ENCODE results near the gene TBC1D22A.

Gene TBC1D22A

GRCh38 chr22:46990937-46991550 lies 228.6 kb downstream of the TBC1D22A start:
- H3K4me3 ChIP-seq (ENCODE audit: low read depth, low read length) = no peak overlapping the region
- DNase-seq (ENCODE audit: low read depth, low spot score) = no peak
- no peak for TF ChIP-seq CTCF (IDR thresholded peaks at IDR 0.05; ENCODE audit: insufficient read depth, low read length, missing control alignments)
- CTCF ChIA-PET = no interaction called here
- POLR2A ChIA-PET = no interaction called here

GRCh38 chr22:46991666-46992065 lies 229.2 kb downstream of the TBC1D22A start:
- ChIA-PET POLR2A (no interaction called here), CTCF (no interaction called here)
- DNase-seq (ENCODE audit: low read depth, low spot score) = no peak
- no peak overlapping the region for H3K4me3 ChIP-seq (ENCODE audit: low read depth, low read length)
- TF ChIP-seq CTCF (IDR thresholded peaks at IDR 0.05; ENCODE audit: insufficient read depth, low read length, missing control alignments) = no peak

GRCh38 chr22:46992121-46992731 lies 229.8 kb downstream of the TBC1D22A start:
- CTCF ChIA-PET = interaction anchor here (0.6 kb wide), 1 partner anchor 194 kb away, joined by 3 read pairs; no protein-coding TSS in a partner anchor
- no peak for DNase-seq (ENCODE audit: low read depth, low spot score)
- TF ChIP-seq CTCF (IDR thresholded peaks at IDR 0.05; ENCODE audit: insufficient read depth, low read length, missing control alignments) = no peak
- no peak overlapping the region for H3K4me3 ChIP-seq (ENCODE audit: low read depth, low read length)
- POLR2A ChIA-PET = no interaction called here

- ChIA-PET POLR2A (no interaction called here), CTCF (no interaction called here)
- no peak for DNase-seq (ENCODE audit: low read depth, low spot score)
- H3K4me3 ChIP-seq (ENCODE audit: low read depth, low read length) = no peak overlapping the region
- TF ChIP-seq CTCF (IDR thresholded peaks at IDR 0.05; ENCODE audit: insufficient read depth, low read length, missing control alignments) = no peak
These were observed 231.2 kb downstream of the TBC1D22A start for GRCh38 chr22:46993633-46994032.

- ChIA-PET POLR2A (no interaction called here), CTCF (no interaction called here)
- no peak for TF ChIP-seq CTCF (IDR thresholded peaks at IDR 0.05; ENCODE audit: insufficient read depth, low read length, missing control alignments)
- DNase-seq (ENCODE audit: low read depth, low spot score) = no peak
- H3K4me3 ChIP-seq (ENCODE audit: low read depth, low read length) = no peak overlapping the region
These were observed 231.8 kb downstream of the TBC1D22A start for GRCh38 chr22:46994265-46994664.

GRCh38 chr22:46994983-46995382 lies 232.5 kb downstream of the TBC1D22A start:
- no peak for DNase-seq (ENCODE audit: low read depth, low spot score)
- ChIA-PET POLR2A (no interaction called here), CTCF (no interaction called here)
- TF ChIP-seq CTCF (IDR thresholded peaks at IDR 0.05; ENCODE audit: insufficient read depth, low read length, missing control alignments) = no peak
- H3K4me3 ChIP-seq (ENCODE audit: low read depth, low read length) = no peak overlapping the region
